Esophagus muscularis mucosa (tissue), 4 donors: ENCODE data around the gene TMEM72. TPM values are rescaled to one million over a fixed set of nuclear protein-coding genes. Genes with fewer than 3 reads are reported as not detected.
A peak's percentile ranks its signal among the peaks of the same experiment; 100 is the strongest.

Experiments used
- DNase-seq: peaks from one replicate; pipeline ENCODE4 v3.0.0-alpha.2; 2017; ENCODE audit errors: extremely low spot score
- H3K27ac ChIP-seq, 4 donors: fragments of 200-600 bp; sonication (generic); replicated peaks in 1 of 4; 1 replicate in 3 of 4; 2 replicates in 1 of 4; pipeline ENCODE4 v1.5.1; 2016 to 2019; ENCODE audit warnings: mild to moderate bottlenecking in 1 of 4
- H3K27me3 ChIP-seq, 4 donors: fragments of 200-600 bp; sonication (generic); one replicate each; pipeline versions ENCODE4 v1.5.1 to v1.6.0; 2016 to 2019
- H3K36me3 ChIP-seq, 4 donors: fragments of 200-600 bp; sonication (generic); one replicate each; pipeline ENCODE4 v1.5.1; 2016 to 2019
- H3K4me1 ChIP-seq, 4 donors: fragments of 200-600 bp; sonication (generic); one replicate each; pipeline ENCODE4 v1.5.1; 2016 to 2019
- H3K4me3 ChIP-seq, 4 donors: fragments of 200-600 bp; sonication (generic); 1 replicate in 2 of 4; 2 replicates in 2 of 4; pipeline ENCODE4 v1.5.1; 2016 to 2019; ENCODE audit warnings: mild to moderate bottlenecking in 4 of 4, moderate library complexity in 1 of 4
- H3K9me3 ChIP-seq, 4 donors: fragments of 200-600 bp; sonication (generic); 1 replicate in 3 of 4; 2 replicates in 1 of 4; pipeline ENCODE4 v1.5.1; 2016 to 2019
- CTCF ChIP-seq, 3 experiments: fragments of 200-600 bp in 2 of 3; fragments of 450-650 bp in 1 of 3; sonication (generic) in 2 of 3; IDR thresholded peaks; one replicate each; pipeline ENCODE4 v1.5.1; 2017 to 2019; ENCODE audit warnings: antibody characterized with exemption in 3 of 3, mild to moderate bottlenecking in 2 of 3, moderate library complexity in 1 of 3
- EP300 ChIP-seq: sonication (generic); formaldehyde crosslinking; IDR thresholded peaks from one replicate; pipeline ENCODE4 v1.6.1; 2017; ENCODE audit warnings: antibody characterized with exemption
- POLR2A ChIP-seq: fragments of 450-650 bp; IDR thresholded peaks from one replicate; pipeline ENCODE4 v1.6.1; 2017; ENCODE audit warnings: antibody characterized with exemption, moderate library complexity, mild to moderate bottlenecking, low read depth
- POLR2AphosphoS5 ChIP-seq, 2 donors: sonication (generic); formaldehyde crosslinking; IDR thresholded peaks; one replicate each; pipeline ENCODE4 v1.6.1; 2017; ENCODE audit warnings: antibody characterized with exemption in 2 of 2
- WGBS: methylation state at CpG from one replicate; pipeline ENCODE4 v1.1.5; 2018; 5-methylcytosine and 5-hydroxymethylcytosine counted together
- intact Hi-C: fragments of 100-400 bp; cut with DNase I; formaldehyde crosslinking; loops from one replicate; pipeline ENCODE4 v1.15.1; 2023
- total RNA-seq, 4 donors: library from RNA; depleted of rRNA; stranded (reverse); fragments of >200 nt; gene quantifications; one replicate each; pipeline versions ENCODE4 v1.1.0 to v1.2.1, GENCODE V29; 2016

TMEM72 gene
- total RNA-seq, 4 donors from 2014 or later = not detected

- Histone ChIP-seq H3K27me3 (no peaks in the 10 kb centered on the region), H3K36me3 (peaks cover 9 to 39% (median 32%) of the 10 kb centered on the region in 4 donors), H3K27ac (peak overlapping the region; percentile 64 to 89 (median 78)), H3K4me3 (no peak overlapping the region), H3K9me3 (no peaks in the 10 kb centered on the region), H3K4me1 (peaks cover 57 to 76% (median 65%) of the 10 kb centered on the region in 4 donors)
- no peak for DNase-seq
- intact Hi-C loops = no loop called here
- 62% methylated on average over 11 of the region's 11 CpGs for WGBS
- TF ChIP-seq POLR2AphosphoS5 (IDR thresholded peaks at IDR 0.05) (peak in 1 of 2 donors; percentile 7), CTCF (IDR thresholded peaks at IDR 0.05) (no peak), POLR2A (no peak)
Measured at GRCh38 chr10:44968500-44969400, 57.6 kb downstream of the TMEM72 start.

GRCh38 chr10:44969854-44970253 is 58.7 kb downstream of the TMEM72 start:
- no peaks in the 10 kb centered on the region for H3K27me3 ChIP-seq
- H3K4me3 ChIP-seq = no peak overlapping the region
- TF ChIP-seq CTCF (IDR thresholded peaks at IDR 0.05) (no peak), POLR2AphosphoS5 (IDR thresholded peaks at IDR 0.05) (no peak), POLR2A (no peak), EP300 (no peak)
- intact Hi-C loops = loop anchor here (10.0 kb wide), 1 partner anchor 95 kb away; no protein-coding TSS in a partner anchor
- 85% methylated on average over 9 of the region's 9 CpGs for WGBS
- H3K36me3 ChIP-seq = peaks cover 9 to 39% (median 32%) of the 10 kb centered on the region in 4 donors
- H3K4me1 ChIP-seq = peaks cover 60 to 76% (median 66%) of the 10 kb centered on the region in 4 donors
- H3K27ac ChIP-seq = no peak overlapping the region
- DNase-seq = no peak
- no peaks in the 10 kb centered on the region for H3K9me3 ChIP-seq

GRCh38 chr10:44970812-44971395 is 59.8 kb downstream of the TMEM72 start:
- intact Hi-C loops = loop anchor here (10.0 kb wide), 1 partner anchor 96 kb away; no protein-coding TSS in a partner anchor
- no peak for DNase-seq
- Histone ChIP-seq H3K9me3 (no peaks in the 10 kb centered on the region), H3K36me3 (peaks cover 9 to 39% (median 32%) of the 10 kb centered on the region in 4 donors), H3K4me3 (no peak overlapping the region), H3K27ac (no peak overlapping the region), H3K4me1 (peaks cover 60 to 76% (median 65%) of the 10 kb centered on the region in 4 donors), H3K27me3 (no peaks in the 10 kb centered on the region)
- TF ChIP-seq POLR2AphosphoS5 (IDR thresholded peaks at IDR 0.05) = no peak
- TF ChIP-seq CTCF (IDR thresholded peaks at IDR 0.05) = no peak
- no peak for TF ChIP-seq POLR2A
- TF ChIP-seq EP300 = no peak
- 89% methylated on average over 8 of the region's 8 CpGs for WGBS

GRCh38 chr10:44971434-44971833 is 60.3 kb downstream of the TMEM72 start:
- TF ChIP-seq CTCF (IDR thresholded peaks at IDR 0.05) (no peak), POLR2AphosphoS5 (IDR thresholded peaks at IDR 0.05) (no peak), EP300 (no peak), POLR2A (no peak)
- H3K4me3 ChIP-seq = no peak overlapping the region
- no peaks in the 10 kb centered on the region for H3K27me3 ChIP-seq
- H3K27ac ChIP-seq = no peak overlapping the region
- peaks cover 59 to 76% (median 65%) of the 10 kb centered on the region in 4 donors for H3K4me1 ChIP-seq
- peaks cover 9 to 44% (median 34%) of the 10 kb centered on the region in 4 donors for H3K36me3 ChIP-seq
- intact Hi-C loops = loop anchor here (10.0 kb wide), 1 partner anchor 97 kb away; no protein-coding TSS in a partner anchor
- H3K9me3 ChIP-seq = no peaks in the 10 kb centered on the region
- WGBS = 95% methylated on average over 9 of the region's 11 CpGs
- DNase-seq = no peak
